Measurements from ENCODE around the gene ADAMTS17.
A peak's percentile ranks its signal among the peaks of the same experiment; 100 is the strongest.

ADAMTS17 gene

DNA sequence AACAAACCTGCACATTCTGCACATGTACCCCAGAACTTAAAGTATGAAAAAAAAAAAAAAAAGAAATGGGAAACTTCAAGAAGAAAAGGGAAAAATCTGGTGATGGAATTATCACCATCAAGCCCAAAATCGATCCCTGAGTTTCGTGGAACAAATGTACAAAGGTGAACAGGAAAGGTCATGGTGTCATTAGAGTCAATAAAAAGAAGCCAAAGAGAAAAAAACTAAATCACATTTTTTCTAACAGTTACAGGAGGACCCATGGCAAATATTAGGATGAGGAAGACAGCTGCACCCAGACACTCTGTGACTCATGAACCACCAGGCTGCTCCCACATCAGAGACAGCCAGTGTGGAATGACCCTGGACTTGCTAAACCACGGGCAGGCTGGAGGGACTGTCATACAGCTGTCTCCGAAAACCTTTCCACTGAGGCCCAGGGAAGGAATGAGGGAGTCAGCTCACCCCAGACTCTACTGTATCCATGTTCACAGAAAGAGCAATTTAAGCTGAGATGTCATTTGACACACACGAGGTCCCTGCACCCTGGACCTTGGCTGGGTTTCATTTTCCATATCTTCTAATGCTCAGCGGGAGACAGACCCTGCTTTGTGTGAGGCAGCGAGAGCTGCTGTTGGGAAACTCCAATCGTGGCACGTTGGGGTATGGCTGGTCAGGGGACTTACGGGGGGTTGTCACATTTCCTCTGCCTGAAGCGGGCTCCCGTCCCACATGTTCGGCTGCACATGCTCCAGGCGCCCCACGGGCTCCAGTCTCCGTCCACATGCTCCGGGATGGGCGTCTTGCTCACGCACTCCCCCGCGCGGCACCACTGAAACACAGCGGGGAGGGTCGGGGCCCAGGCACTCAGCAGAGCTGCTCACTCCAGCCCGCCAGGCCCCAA lies 210.2 kb downstream of the ADAMTS17 start:
- DNase-seq (ENCODE audit: low spot score), result no peak

DNA sequence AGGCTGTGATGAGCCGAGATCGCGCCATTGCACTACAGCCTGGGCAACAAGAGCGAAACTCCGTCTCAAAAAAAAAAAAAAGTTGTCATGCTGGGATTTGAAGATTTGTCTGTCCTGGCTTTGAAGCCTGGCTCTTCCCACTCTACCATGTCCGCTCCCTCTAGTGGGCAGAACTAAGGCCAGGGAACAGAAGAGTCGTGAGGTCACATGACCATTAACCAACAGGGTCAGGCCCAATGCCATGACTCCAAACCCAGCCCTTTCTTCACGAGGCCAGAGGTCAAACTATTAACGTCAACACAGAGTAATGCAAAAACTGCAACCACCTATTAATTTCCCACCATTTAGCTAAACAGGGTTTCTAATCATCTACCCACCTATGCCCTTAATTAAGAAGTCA lies 212.1 kb downstream of the ADAMTS17 start:
- DNase-seq (ENCODE audit: low spot score), result no peak

GRCh38 chr15:100125401-100126191 lies 216.2 kb downstream of the ADAMTS17 start:
- peak; percentile 74 for DNase-seq (ENCODE audit: low spot score)

GRCh38 chr15:100124936-100125335 lies 216.8 kb downstream of the ADAMTS17 start:
- no peak for DNase-seq (ENCODE audit: low spot score)

GRCh38 chr15:100124361-100124760 lies 217.4 kb downstream of the ADAMTS17 start:
- DNase-seq (ENCODE audit: low spot score), result peak; percentile 44

GRCh38 chr15:100123611-100124010 lies 218.2 kb downstream of the ADAMTS17 start:
- DNase-seq (ENCODE audit: low spot score), result peak; percentile 56

- no peak for DNase-seq (ENCODE audit: low spot score)
These were observed 220.5 kb downstream of the ADAMTS17 start for GRCh38 chr15:100121285-100121684.

- DNase-seq (ENCODE audit: low spot score), result no peak
These were observed 221.7 kb downstream of the ADAMTS17 start for GRCh38 chr15:100120111-100120510.

DNA sequence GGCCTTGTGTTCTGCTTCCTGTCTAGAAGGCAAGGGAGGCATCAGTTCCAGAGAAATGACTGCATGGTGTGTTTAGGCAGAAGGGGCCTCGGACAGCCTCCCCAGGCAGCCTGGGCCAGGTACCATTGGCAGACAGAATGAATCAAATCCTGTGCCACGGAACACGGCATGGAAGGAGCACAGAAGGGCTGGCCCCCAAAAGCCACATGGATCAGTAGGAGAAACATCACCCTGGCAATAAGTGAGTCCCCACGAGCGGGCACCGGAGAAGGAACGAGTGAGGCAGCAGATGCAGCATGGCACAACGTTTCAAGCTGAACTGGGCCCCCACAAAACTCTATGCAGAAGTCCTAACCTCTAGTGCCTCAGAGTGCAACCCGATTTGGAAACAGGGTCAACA lies 223.2 kb downstream of the ADAMTS17 start:
- DNase-seq (ENCODE audit: low spot score), result no peak

DNA sequence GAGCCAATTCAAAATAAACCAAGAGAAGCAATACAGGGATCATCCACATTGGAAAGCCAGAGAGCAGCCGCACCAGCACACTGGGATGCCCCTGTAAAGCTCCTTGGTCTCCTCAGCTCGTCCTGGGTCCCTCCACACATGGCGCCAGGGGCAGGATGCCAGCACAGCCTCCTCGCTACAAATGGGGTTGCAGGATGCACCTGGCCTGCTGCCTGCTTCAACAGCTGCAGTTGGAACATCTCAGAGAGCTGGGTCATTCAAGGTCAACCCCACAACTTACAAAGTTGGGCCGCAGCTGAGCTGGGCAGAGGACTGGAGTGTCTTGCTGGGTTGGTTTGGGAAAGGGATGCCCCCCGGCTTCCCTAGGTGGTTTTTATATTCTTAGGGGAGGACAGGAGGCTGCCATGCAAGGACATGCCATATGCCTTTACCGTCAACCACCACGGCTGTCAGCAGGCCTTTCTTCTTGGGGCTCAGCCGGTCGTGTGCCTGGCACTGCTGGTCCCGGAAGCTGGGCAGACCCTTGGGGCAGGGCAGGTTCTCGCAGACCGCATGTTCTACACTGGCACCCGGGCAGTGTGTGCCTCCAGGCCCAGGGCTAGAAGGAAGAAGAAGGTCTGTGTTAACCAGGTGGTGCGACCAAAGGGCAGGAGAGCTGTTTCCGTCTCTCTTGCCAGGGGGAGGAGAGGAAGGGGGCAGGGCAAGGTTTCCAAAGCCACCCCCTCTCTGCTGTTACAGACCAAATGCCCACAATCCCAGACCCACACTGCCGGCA lies 225.2 kb downstream of the ADAMTS17 start:
- DNase-seq (ENCODE audit: low spot score), result peak; percentile 75

GRCh38 chr15:100115711-100116090 lies 226.1 kb downstream of the ADAMTS17 start:
- DNase-seq (ENCODE audit: low spot score), result no peak

DNA sequence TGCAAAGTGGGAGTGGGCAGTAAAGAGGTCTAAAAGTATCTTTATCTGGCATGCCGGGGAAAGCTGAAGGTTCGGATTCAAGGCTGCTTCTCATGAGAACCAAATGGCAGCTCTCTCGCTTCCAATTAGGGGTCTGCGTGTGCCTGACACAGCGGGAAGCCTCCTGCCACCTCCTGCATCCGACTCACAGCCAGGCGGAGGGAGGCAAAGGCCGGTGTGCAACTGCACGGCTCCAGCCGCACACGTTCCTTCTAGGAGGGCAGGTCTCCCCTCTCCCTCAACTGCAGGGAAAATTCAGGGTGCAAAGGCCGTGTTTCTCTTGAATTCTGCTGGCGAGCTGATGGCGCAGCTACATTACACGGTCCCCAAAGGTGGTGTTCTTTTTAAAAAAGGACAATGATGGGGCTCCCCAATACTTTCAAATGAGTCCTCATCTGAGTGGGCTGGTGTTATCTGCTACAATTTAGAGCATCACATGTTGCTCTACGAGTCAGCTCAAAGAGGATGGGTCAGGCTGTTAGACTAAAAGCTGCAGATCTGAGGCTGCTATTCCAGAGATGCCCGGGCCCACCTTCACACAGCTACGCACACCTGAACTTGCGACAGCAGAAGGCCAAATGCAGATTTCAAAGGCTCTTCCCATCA lies 226.6 kb downstream of the ADAMTS17 start:
- no peak for DNase-seq (ENCODE audit: low spot score)

DNA sequence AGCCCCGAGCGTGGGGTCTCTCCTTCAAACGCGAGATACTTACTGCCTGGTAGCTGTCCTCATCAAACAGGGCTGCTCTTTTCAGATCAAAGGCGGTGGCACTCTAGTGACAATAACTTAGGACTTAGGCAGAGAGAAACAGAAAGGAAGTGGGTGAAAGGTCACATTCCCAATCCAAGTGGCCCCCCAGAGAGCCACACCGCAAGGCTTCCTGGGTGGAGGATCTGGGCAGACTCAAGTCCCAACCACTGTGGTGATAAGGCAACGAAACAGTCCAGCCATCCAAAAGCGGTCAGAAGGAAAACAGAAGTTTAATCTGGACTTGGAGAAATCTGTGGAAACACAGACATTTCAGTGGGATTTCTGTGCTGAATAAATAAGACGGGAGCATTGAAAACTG lies 227.2 kb downstream of the ADAMTS17 start:
- DNase-seq (ENCODE audit: low spot score), result no peak

DNA sequence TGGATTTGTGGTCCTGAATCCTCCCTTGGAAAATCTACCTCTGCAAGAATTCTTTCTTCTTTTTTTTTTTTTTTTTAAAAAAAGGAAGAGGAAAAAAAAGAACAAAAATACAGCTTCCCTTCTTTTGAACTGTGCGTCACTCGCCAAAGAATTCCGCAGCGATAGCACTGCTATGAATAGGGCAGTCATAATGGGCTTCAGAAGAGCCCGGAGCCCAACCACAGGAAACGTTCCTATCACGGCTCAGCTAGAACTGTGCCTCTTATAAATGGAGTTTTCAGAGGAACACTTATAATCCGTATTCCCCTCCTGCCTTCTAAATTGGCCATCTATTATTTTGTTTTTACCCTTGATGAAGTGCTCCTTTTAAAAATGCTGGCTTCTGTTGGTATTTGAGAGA lies 227.7 kb downstream of the ADAMTS17 start:
- DNase-seq (ENCODE audit: low spot score), result no peak

DNA sequence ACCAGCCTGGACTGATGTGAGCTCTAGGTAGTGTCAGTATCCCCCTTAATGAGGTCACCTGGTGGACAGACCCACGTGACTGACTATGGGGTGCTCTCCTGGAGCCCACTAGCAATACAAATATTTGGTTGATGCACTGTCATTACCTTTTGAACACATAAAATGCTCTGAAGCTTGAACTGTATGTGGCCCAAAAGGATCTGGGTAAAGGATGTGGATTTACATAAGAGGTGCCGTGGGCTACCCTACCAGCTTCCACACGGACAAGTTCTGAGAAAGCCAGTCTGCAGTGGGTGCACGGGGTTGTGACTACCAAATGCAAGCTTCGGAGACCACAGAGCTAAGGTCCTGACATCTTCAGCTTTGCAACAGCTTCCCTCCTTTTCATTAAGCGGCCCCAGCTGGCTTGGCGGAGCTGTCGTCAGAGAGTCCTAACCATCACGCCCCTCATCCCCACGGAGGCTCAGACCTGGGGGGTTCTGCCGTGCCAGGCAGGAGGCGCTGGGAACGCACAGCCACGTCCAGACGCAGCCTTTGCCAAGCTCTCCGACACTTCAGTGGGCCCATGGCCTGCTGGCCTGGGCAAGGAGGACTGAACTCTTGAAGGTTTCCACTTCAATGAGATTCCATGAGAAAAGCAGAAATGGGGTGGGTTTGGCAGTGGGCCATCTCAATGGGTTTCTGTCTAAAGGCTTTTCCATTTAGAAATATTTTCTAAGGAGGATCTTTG lies 228.3 kb downstream of the ADAMTS17 start:
- DNase-seq (ENCODE audit: low spot score), result no peak

DNA sequence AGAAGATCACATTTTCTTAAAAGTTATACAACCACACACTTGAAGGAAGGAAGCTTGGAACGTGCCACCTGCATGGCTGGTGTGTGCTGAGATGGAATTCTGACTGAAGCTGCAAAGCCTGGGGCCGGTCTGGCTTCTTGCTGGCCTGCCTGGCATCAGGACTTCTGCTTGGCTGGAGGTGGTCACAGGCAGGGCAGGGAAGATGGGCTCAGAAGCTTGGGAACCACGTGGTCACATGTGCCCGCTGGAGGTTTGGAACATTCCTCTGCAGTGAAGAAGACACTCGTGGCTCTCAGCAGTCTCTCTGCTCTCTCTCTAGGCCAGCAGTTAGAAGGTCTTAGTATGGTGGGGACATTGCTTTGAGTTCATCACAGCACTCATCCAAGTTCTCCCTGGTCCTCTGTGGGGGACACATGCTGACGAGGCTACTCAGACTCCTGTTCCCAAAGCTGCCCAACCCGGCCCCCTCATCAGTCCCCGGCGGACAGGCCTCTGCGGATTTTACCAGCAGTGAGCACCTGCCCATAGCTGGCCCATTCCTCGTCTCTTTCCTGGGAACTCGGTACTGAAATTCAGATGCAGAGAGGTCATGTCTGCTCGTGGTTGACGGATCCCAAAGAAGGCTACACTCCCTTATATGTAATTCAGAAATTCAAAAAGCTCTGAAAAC lies 229.0 kb downstream of the ADAMTS17 start:
- DNase-seq (ENCODE audit: low spot score), result no peak

DNA sequence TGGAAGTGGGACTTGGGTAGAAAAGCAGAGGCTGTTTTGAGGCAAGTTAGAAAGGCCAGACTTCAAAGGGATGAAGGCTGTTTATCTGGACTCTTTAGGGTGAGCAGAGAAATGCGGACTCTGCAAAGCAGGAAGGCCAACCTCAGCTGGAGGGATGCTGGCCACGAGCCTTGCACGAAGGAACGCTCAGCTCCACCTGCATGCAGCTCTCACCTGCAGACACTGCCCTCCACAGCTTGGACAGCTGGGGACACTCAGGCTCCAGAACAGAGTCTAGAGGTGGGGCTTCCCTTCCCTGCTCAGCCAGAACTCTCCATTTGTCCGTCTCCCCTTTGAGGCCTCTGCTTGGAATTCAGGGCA lies 229.7 kb downstream of the ADAMTS17 start:
- DNase-seq (ENCODE audit: low spot score), result no peak

- peak; percentile 67 for DNase-seq (ENCODE audit: low spot score)
These were observed 230.4 kb downstream of the ADAMTS17 start for GRCh38 chr15:100111125-100112060.

DNA sequence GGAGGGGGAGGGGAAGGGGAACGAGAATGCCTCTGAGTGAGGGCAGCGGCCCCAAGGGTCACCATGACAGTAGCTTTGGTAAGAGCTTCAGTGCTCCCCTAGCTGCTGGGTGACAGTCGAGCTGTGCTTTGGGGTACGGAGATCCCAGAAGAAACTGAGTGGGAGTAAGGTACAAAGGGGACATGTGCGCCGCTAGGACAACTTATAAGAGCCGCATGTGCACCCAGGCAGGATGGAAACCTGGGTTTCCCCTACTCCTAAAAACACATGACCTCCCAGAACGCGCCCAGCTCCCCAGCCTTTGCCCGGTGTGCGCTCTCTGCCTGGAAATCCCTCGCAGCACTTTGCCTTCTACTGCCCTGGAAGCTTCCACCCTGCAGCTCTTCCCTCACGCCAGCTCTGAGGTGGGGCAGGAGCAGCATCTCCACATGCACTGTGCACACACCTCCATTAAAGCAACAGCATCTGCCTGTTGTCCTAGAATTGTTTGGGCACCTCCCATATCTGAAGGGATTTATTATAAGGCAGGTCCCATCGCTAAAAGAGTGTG lies 232.2 kb downstream of the ADAMTS17 start:
- no peak for DNase-seq (ENCODE audit: low spot score)
